HUDEP-2 (cell line): ENCODE results near the gene SAG.

ENCODE experiments used
- DNase-seq, 76 experiments: peaks; one replicate each; lab custom pipeline; 2025; ENCODE audit not compliant: unreplicated experiment in 76 of 76; lab: John Stamatoyannopoulos, UW

The SAG gene

GRCh38 chr2:233353769-233354499 lies 46.3 kb downstream of the SAG start, which contains the start of gene DGKD:
TSS of gene DGKD (plus strand) at chr2:233354494. CDS start at chr2:233354519, 25 bp downstream.
- peak in 46 of 76 experiments; percentile 8 to 67 (median 44) for DNase-seq

GRCh38 chr2:233354500-233354924 lies 46.9 kb downstream of the SAG start:
- DNase-seq, result peak in 2 of 76 experiments; percentile 6 to 20

DNA sequence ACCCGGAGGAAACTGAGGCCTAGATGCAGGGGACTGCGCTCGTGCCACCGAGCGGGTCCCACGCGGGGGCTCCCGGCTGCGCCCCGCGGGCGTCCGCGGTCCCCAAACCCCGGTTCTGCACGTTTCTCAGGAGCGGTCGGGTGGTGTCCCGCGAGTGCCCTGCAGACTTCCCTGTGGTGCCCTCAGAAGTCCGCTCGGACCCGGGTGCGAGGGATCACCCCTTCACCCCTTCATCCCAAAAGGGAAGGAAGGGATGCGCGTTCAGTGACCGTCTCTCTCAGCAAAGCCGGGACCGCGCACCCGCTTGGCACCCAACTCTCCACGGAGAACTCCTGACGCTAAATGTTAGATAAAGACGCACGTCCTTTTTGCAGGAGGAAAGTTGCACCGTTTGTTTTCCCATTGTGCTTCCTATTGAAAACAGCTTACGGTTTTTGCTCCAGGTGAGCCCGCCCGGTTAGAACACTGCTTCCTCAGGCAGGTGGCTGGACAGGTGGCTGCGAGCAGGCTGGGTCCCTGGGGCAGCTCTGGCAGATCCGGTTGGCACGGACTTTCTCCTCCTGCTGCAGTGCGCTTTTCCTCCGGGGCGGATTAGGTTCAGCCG lies 47.5 kb downstream of the SAG start:
- DNase-seq, result no peak

DNA sequence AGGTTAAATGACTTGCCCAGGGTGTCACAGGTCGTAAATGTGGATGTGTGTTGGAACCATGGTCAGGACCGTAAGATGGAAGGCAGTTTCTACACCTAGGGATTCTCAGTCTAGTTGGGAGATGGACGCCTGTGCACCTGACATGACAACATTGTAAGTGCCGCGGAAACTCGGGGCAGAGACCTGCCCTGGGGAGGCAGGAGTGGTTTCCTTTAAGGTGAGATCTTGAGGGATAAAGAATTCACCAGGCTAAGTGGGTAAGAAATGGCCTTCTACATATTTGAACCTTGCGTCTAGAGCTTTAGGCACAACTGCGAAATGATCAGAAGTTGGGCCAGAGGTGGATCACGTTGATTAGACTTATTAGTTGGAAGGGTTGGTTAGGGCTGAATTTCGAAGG lies 48.3 kb downstream of the SAG start:
- no peak for DNase-seq

DNA sequence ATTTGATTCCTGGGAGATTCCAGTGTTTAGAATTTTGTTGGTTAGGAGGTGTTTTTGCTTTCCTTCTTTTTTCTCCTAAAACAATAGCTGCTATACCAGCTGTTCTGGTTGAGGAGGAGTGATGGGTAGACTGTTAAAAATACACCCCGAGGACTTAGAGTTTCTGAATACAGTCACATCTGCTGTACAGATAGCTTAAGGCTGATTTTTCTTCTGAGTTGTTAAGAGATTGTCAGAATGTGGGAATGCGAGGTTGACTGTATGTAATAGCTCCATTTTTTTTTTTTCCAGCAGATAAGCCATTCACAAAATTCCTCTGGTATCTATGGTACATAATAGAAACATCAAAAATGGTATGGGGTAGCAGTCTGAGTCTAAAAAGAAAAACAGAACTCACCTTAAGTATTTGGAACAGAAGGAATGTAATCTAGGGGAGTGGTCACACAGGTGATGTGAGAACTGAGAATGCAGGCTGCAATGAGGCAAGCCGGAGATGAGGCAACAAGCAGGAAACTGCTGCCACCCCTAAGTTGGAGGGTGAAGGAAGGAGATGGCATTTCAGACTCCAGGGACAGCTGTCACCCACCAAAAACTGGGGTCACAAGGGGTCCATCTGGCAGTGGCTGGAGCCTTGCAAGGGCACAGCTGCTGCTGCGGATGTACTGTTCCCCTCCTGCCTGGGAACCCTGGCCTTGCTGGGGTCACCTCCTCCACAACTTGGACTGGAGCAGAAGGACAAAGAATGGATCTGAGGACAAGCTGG lies 49.1 kb downstream of the SAG start:
- no peak for DNase-seq

DNA sequence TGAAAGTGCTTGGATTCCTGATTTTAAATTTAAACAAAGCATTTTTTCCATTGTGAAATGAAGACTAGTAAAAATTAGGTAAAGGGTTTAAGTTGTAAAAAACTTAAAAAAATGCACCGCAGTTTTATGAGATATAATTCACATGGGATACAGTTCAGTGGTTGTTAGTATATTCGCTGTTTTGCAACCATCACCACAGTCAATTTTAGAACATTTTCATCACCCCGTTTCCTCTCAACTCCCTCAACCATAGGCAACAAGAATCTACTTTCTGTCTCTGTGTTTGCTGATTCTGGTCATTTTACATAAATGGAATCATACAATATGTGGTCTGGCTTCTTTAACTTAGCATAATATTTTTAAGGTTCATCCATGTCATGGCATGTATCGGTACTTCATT lies 50.7 kb downstream of the SAG start:
- DNase-seq, result no peak

DNA sequence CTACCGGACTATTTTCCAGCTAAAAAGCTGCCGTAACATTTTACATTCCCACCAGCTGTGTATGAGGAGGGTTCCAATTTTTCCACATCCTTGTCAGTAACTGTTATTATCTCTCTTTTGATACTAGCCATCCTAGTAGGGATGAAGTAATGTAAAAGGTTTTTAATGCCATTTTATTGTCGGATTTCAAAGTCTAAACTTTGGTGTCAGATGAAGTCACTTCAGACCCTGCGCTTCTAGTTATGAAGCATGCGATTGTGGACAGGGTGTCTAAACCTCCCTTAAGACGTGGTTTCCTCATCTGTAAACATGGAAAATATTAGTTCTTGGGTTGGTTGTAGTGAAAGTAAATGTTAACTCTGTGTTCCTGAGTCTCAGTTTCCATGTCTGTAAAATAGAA lies 51.3 kb downstream of the SAG start:
- no peak for DNase-seq

GRCh38 chr2:233359823-233360222 lies 52.2 kb downstream of the SAG start:
- DNase-seq, result no peak

GRCh38 chr2:233360771-233361176 lies 53.2 kb downstream of the SAG start:
- no peak for DNase-seq

GRCh38 chr2:233361297-233361696 lies 53.7 kb downstream of the SAG start:
- no peak for DNase-seq

- no peak for DNase-seq
Measured at GRCh38 chr2:233362742-233363141, 55.1 kb downstream of the SAG start.

- DNase-seq, result no peak
Measured at GRCh38 chr2:233363744-233364235, 56.2 kb downstream of the SAG start.

DNA sequence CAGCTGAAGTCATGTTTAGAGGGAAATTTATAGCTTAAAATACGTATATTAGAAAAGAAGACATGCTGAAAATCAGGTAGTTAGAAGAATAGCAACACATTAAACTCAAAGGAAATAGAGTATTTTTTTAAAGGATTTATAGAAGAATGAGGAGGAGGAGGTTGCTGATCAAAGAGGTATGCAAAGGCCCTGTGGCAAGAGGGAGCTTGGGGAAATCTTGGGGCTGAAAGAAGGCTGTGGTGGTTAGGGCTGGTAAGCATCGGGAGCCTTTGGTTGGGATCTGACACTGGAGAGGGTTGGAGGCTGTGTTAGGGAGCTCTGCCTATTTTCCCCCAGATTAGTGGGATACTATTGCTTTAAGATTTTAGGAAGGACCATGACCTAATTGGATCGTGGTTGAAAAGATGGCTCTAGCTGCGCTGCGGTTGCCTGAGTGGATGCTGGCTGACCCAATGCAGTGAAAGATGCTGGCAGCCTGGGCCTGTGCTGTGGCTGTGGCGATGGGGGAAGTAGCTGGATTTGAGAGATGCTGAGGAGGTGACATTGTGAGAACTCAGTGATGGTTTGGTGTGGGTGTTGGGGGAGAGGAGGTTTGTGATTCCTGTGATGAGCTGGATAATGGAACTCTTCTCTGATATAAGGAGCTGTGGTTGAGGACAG lies 58.4 kb downstream of the SAG start:
- no peak for DNase-seq

- DNase-seq, result no peak
Measured at GRCh38 chr2:233367586-233367985, 60.0 kb downstream of the SAG start.

- DNase-seq, result no peak
Measured at GRCh38 chr2:233368756-233369155, 61.1 kb downstream of the SAG start.

DNA sequence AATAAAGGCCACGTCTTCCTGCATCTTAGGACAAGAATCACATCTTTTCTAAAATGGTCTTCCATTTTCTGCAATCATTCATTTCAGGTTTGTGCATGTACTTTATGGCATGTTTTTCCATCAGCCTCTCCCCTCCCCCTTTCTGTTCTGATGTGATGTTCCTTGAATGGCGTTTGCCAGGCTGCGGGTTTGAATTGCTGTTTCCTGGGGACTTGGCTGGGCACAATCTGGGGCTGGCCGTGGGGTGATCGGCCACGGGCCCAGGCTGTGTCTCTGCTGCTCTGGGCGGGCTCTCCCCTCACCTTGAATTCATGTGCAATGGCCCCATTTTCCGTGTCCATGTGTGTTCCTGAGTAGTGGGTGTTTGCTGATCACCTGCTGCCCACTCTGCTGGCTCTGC lies 61.8 kb downstream of the SAG start:
- DNase-seq, result no peak

DNA sequence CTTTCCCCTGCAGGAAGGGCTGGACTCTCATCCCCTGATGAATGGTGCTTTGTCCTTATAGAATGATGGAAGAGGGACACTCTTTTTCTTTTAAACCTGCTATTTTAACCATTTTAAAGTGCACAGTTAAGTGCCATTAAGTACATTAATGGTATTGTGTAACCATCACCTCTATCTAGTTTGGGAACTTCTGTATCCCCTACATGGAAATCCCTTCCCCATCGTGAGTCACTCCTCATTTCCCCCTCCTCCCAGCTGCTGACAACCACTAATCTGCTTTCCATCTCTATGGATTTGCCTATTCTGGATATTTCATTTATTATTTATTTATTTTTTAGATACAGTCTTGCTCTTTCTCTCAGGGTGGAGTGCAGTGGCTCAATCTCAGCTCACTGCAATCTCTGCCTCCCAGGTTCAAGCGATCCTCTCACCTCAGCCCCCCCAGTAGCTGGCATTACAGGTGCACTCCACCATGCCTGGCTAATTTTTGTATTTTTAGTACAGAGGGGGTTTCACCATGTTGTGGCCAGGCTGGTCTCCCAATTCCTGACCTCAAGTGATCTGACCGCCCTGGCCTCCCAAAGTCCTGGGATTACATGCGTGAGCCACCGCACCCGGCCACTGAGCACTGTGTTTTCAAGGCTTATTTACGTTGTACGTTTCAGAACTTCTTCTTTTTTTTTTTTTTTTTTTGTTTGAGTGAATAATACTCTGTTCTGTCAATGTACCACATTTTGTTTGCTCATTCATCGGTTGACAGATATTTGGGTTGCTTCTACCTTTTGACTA lies 62.5 kb downstream of the SAG start:
- no peak for DNase-seq

DNA sequence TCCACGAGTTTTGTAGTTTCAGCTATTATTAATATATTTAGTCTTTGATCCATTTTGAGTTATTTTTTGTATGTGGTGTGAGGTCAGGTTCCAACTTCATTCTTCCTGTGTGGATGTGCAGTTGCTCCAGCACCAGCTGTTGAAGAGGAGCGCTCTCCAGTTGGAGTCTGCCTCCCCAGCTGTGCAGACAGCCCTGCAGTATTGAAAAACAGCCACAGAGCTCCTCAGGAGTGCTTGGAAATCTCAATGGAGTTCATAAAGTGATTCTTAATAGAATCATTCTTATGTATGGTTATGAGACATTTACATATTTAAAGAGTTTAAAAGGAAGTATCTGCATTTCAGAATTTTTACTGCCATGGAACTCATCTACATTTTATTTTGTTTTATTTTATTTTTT lies 64.0 kb downstream of the SAG start:
- DNase-seq, result no peak

DNA sequence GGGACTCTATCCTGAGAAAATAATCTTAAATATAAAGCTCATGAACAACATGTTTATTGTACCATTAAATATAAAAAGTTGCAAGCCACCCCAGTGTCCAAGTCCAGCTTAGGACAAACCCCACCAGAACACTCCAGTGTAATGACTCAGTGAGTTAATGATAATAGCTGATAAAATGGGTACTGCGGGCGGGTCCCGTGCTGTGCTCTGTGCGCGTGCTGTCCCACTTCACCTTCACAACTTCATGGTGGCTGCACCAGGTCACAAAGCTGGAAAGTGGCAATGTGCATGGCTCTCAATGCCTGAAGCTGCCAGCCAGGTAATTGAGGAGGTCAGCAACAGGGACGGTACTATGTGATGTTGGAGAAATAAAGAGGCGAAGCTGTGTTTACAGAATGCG lies 65.2 kb downstream of the SAG start:
- peak in 15 of 76 experiments; percentile 8 to 39 (median 16) for DNase-seq

- no peak for DNase-seq
Measured at GRCh38 chr2:233373316-233373715, 65.7 kb downstream of the SAG start.
